Neural crest cell (in vitro differentiated cells): ENCODE measurements around the gene PRDM16. TPM values are rescaled to one million over a fixed set of nuclear protein-coding genes. Genes with fewer than 3 reads are reported as not detected.
A peak's percentile ranks its signal among the peaks of the same experiment; 100 is the strongest.

Source experiments
- DNase-seq: peaks from one replicate; pipeline ENCODE4 v3.0.0; 2021; ENCODE audit warnings: low read depth, mixed read lengths, low spot score
- H3K27ac Mint-ChIP-seq: one replicate; pipeline ENCODE4 v1.8.0; 2021; ENCODE audit warnings: mild to moderate bottlenecking, mixed read lengths; ENCODE audit not compliant: unreplicated experiment
- H3K27me3 Mint-ChIP-seq: 2 replicates; pipeline ENCODE4 v1.8.0; 2021; ENCODE audit warnings: low read depth, mild to moderate bottlenecking, mixed read lengths
- H3K36me3 Mint-ChIP-seq: 2 replicates; pipeline ENCODE4 v1.8.0; 2021; ENCODE audit warnings: low read depth, mild to moderate bottlenecking, mixed read lengths
- H3K4me1 Mint-ChIP-seq: 2 replicates; pipeline ENCODE4 v1.8.0; 2021; ENCODE audit warnings: mixed read lengths
- H3K4me3 Mint-ChIP-seq: one replicate; pipeline ENCODE4 v1.8.0; 2021; ENCODE audit warnings: mild to moderate bottlenecking, mixed read lengths
- H3K9me3 Mint-ChIP-seq: 2 replicates; pipeline ENCODE4 v1.8.0; 2021; ENCODE audit warnings: mixed read lengths
- CTCF ChIP-seq: fragments of 200-600 bp; sonication (generic); conservative IDR thresholded peaks from 2 replicates; pipeline ENCODE4 v1.5.0; 2021; ENCODE audit warnings: antibody characterized with exemption, mild to moderate bottlenecking
- total RNA-seq: library from RNA; stranded (reverse); gene quantifications from 2 replicates; pipeline ENCODE4 v1.2.1, GENCODE V29; 2021

Gene PRDM16
- total RNA-seq, 1 donor from 2014 or later = 11.7 TPM

GRCh38 chr1:3227351-3227704 is 158.3 kb downstream of the PRDM16 start:
- DNase-seq = no peak
- peak overlapping the region; percentile 78 for H3K4me3 Mint-ChIP-seq
- H3K36me3 Mint-ChIP-seq = no peaks in the 10 kb centered on the region
- H3K27ac Mint-ChIP-seq = no peak overlapping the region
- no peak for TF ChIP-seq CTCF
- peaks cover 46% of the 10 kb centered on the region for H3K4me1 Mint-ChIP-seq
- peaks cover 82% of the 10 kb centered on the region for H3K27me3 Mint-ChIP-seq
- no peaks in the 10 kb centered on the region for H3K9me3 Mint-ChIP-seq

DNA sequence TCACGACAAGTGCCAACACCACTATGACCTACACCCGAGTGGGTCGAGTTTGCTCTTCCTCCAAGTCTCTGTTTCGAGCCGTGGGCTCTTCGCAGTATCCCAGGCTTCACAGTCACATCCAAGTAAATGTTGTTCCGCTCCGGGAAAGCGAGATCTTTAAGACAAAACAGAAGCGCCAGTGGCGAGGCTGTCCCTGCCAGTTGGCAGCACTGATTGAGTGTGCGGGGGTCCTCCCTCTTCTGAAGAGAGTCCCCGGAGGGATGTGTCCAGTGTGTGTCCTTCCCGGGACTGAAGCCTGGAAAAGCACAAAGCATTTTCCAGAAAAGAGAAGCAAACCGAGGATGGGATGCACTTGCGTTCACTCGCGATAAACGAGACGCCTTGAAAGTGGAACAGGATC is 158.9 kb downstream of the PRDM16 start:
- Mint-ChIP-seq H3K9me3 (no peaks in the 10 kb centered on the region), H3K4me3 (no peak overlapping the region), H3K27me3 (peaks cover 83% of the 10 kb centered on the region), H3K4me1 (peaks cover 46% of the 10 kb centered on the region), H3K27ac (no peak overlapping the region), H3K36me3 (no peaks in the 10 kb centered on the region)
- TF ChIP-seq CTCF = no peak
- no peak for DNase-seq

DNA sequence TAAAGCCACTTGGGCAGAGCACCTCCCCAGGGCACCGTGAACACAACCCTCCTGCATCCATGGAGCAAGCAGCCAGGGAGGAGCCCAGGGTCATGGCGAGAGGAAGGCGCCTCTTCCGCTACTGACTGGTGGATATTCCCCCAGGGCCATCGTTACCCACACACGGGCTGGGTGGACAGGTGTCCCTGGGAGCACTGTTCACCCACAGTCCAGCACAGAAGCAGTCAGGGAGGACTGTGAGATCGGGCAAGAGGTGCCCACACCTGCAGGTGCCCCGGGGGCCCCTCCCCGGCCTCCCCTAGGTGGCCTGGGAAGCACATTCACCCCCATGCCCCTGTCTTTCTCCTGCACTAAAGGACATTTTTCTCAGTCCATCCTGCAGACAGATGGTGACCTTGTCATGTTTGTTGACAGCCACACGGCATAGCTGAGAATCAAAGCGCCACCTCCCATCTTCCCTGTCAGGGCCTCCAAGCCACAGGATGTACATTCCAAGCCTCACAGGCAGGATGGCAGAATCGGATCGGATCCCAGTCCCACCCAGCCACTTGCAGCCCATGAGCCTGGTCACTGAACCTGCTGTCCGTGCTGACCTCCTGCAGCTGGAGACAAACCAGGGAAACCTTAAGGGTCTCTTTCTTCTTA is 160.2 kb downstream of the PRDM16 start:
- Mint-ChIP-seq H3K9me3 (no peaks in the 10 kb centered on the region), H3K4me1 (peaks cover 37% of the 10 kb centered on the region), H3K27ac (no peak overlapping the region), H3K27me3 (peaks cover 81% of the 10 kb centered on the region), H3K36me3 (no peaks in the 10 kb centered on the region), H3K4me3 (no peak overlapping the region)
- DNase-seq = no peak
- no peak for TF ChIP-seq CTCF

DNA sequence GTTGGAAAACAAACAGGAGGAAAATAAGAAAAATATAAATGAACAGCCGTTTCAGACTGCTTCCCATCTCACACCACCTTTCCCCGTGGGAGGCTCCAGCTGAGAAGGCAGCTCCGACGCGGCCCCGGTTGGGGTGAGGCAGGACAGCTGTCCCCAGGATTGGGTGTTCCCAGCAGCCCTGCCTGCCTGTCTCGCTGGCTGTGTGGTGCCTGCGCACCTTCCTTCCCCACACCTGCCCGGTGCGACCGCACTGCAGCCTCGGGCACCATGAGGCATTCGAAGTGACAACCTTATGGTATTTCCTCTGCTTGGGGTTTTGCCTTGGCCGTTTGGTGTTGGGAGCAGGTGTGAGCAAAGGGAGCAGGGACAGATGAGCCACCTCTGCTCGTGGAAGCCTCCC is 161.6 kb downstream of the PRDM16 start:
- no peak for TF ChIP-seq CTCF
- Mint-ChIP-seq H3K9me3 (no peaks in the 10 kb centered on the region), H3K4me1 (peaks cover 26% of the 10 kb centered on the region), H3K36me3 (no peaks in the 10 kb centered on the region), H3K27ac (no peak overlapping the region), H3K4me3 (no peak overlapping the region), H3K27me3 (peaks cover 67% of the 10 kb centered on the region)
- DNase-seq = no peak

- Mint-ChIP-seq H3K27me3 (peaks cover 63% of the 10 kb centered on the region), H3K9me3 (no peaks in the 10 kb centered on the region), H3K27ac (no peak overlapping the region), H3K4me1 (peaks cover 26% of the 10 kb centered on the region), H3K36me3 (no peaks in the 10 kb centered on the region), H3K4me3 (no peak overlapping the region)
- no peak for DNase-seq
- TF ChIP-seq CTCF = no peak
These were observed 162.2 kb downstream of the PRDM16 start for GRCh38 chr1:3231245-3231644.
